NCI-H446 (cell line): Measurements from ENCODE around the gene PNLDC1.
A peak's percentile ranks its signal among the peaks of the same experiment; 100 is the strongest.
"Not testable (repeated sequence)": the region's sequence is repeated elsewhere in the genome, so short reads cannot be mapped to it uniquely, and the experiment has no call there.

Experiments used
- DNase-seq, 2 experiments: peaks; one replicate each; lab custom pipeline; 2025; lab: John Stamatoyannopoulos, UW

PNLDC1 gene

GRCh38 chr6:159849851-159850250 lies 49.8 kb downstream of the PNLDC1 start:
- not testable (repeated sequence) for DNase-seq

- peak in 1 of 2 experiments; percentile 9 for DNase-seq
Measured at GRCh38 chr6:159852877-159853276, 52.8 kb downstream of the PNLDC1 start.

GRCh38 chr6:159853754-159854153 lies 53.7 kb downstream of the PNLDC1 start:
- DNase-seq: no peak

- no peak for DNase-seq
Measured at GRCh38 chr6:159854959-159855358, 54.9 kb downstream of the PNLDC1 start.

GRCh38 chr6:159858259-159858658 lies 58.2 kb downstream of the PNLDC1 start:
- DNase-seq: no peak

GRCh38 chr6:159860482-159860881 lies 60.4 kb downstream of the PNLDC1 start:
- DNase-seq: no peak

GRCh38 chr6:159862103-159862502 lies 62.0 kb downstream of the PNLDC1 start:
- no peak for DNase-seq

GRCh38 chr6:159863341-159863740 lies 63.3 kb downstream of the PNLDC1 start:
- peak; percentile 16 to 59 for DNase-seq

GRCh38 chr6:159865226-159865920 lies 65.3 kb downstream of the PNLDC1 start:
- DNase-seq: no peak

GRCh38 chr6:159866286-159867247 lies 66.5 kb downstream of the PNLDC1 start:
- DNase-seq: no peak
